SU-DHL-6 (cell line): ENCODE results near the gene KDM5B.

ENCODE experiments used
- H2AFZ ChIP-seq: fragments of 200-600 bp; sonication (generic); 2 replicates; pipeline ENCODE4 v1.6.1; 2014; ENCODE audit warnings: low read depth, mild to moderate bottlenecking, moderate library complexity, mixed read lengths, antibody characterized with exemption, low read length; ENCODE audit not compliant: severe bottlenecking
- H3F3A ChIP-seq: fragments of 200-600 bp; shearing (Covaris generic); 2 replicates; pipeline ENCODE4 v1.6.0; 2016; ENCODE audit warnings: antibody characterized with exemption, mild to moderate bottlenecking; ENCODE audit not compliant: insufficient read depth
- H3K27ac ChIP-seq: fragments of 200-600 bp; sonication (generic); 2 replicates; pipeline ENCODE4 v1.5.1; 2016; ENCODE audit warnings: low read depth, mild to moderate bottlenecking, low read length, moderate library complexity, mixed read lengths
- H3K27me3 ChIP-seq: fragments of 200-600 bp; sonication (generic), shearing (Covaris generic); 2 replicates; pipeline ENCODE4 v1.6.0; 2014; ENCODE audit warnings: mild to moderate bottlenecking, low read length
- H3K36me3 ChIP-seq: fragments of 200-600 bp; sonication (generic); 2 replicates; pipeline ENCODE4 v1.6.1; 2014; ENCODE audit warnings: mild to moderate bottlenecking, low read length, mixed read lengths
- H3K4me2 ChIP-seq: fragments of 300-600, 200-600 bp; shearing (Covaris generic), sonication (generic); 2 replicates; pipeline ENCODE4 v1.6.0; 2014; ENCODE audit warnings: low read length, low read depth, mild to moderate bottlenecking; ENCODE audit not compliant: poor library complexity, severe bottlenecking
- H3K4me3 ChIP-seq: fragments of 200-600 bp; sonication (generic); 2 replicates; pipeline ENCODE4 v1.5.1; 2014; ENCODE audit warnings: antibody characterized with exemption, low read length, mild to moderate bottlenecking, mixed read lengths; ENCODE audit not compliant: insufficient read depth, poor library complexity, severe bottlenecking
- H3K79me2 ChIP-seq: fragments of 200-600 bp; sonication (generic); 2 replicates; pipeline ENCODE4 v1.6.1; 2014; ENCODE audit warnings: mild to moderate bottlenecking, low read length, moderate library complexity; ENCODE audit not compliant: insufficient read depth
- H3K9ac ChIP-seq: fragments of 200-600 bp; sonication (generic); 2 replicates; pipeline ENCODE4 v1.7.0; 2014; ENCODE audit warnings: mild to moderate bottlenecking, low read length
- H3K9me2 ChIP-seq: fragments of 200-600 bp; sonication (generic); replicated peaks from 2 replicates; pipeline ENCODE4 v1.6.1; 2014; ENCODE audit warnings: low read length; ENCODE audit not compliant: insufficient read depth
- H3K9me3 ChIP-seq: fragments of 200-600 bp; sonication (generic); 2 replicates; pipeline ENCODE4 v1.6.1; 2014; ENCODE audit warnings: low read length, mixed read lengths; ENCODE audit not compliant: insufficient read depth
- H4K20me1 ChIP-seq: fragments of 200-600 bp; sonication (generic); 2 replicates; pipeline ENCODE4 v1.6.1; 2014; ENCODE audit warnings: low read depth, mild to moderate bottlenecking, antibody characterized with exemption, low read length, moderate library complexity, mixed read lengths
- CTCF ChIP-seq: fragments of 200-600 bp; sonication (generic); IDR thresholded peaks from one replicate; pipeline ENCODE4 v1.5.1; 2017; ENCODE audit warnings: antibody characterized with exemption, mild to moderate bottlenecking, low read length, moderate library complexity; ENCODE audit not compliant: insufficient read depth, poor library complexity, severe bottlenecking
- EZH2phosphoT487 ChIP-seq: fragments of 200-600 bp; sonication (generic), shearing (Covaris generic); conservative IDR thresholded peaks from 2 replicates; pipeline ENCODE4 v1.6.1; 2018; ENCODE audit warnings: mild to moderate bottlenecking, antibody characterized with exemption, low read length, moderate library complexity, mixed read lengths

KDM5B gene

GRCh38 chr1:202691816-202692215 lies 116.4 kb downstream of the KDM5B start:
- Histone ChIP-seq H3K79me2 (no peaks in the 10 kb centered on the region), H3K9ac (no peak overlapping the region), H3K36me3 (no peaks in the 10 kb centered on the region), H3F3A (no peaks in the 10 kb centered on the region), H3K9me2 (no peaks in the 10 kb centered on the region), H2AFZ (no peak overlapping the region), H3K4me2 (no peak overlapping the region), H3K9me3 (no peaks in the 10 kb centered on the region), H3K4me3 (no peak overlapping the region), H3K27me3 (no peaks in the 10 kb centered on the region), H3K27ac (no peak overlapping the region), H4K20me1 (no peaks in the 10 kb centered on the region)
- TF ChIP-seq CTCF (no peak), EZH2phosphoT487 (no peak)

- no peaks in the 10 kb centered on the region for H3K27me3 ChIP-seq
- no peaks in the 10 kb centered on the region for H3K9me3 ChIP-seq
- H3K79me2 ChIP-seq: no peaks in the 10 kb centered on the region
- no peak for TF ChIP-seq CTCF
- H3K4me3 ChIP-seq: no peak overlapping the region
- H2AFZ ChIP-seq: no peak overlapping the region
- H3K9me2 ChIP-seq: no peaks in the 10 kb centered on the region
- no peak overlapping the region for H3K9ac ChIP-seq
- H4K20me1 ChIP-seq: no peaks in the 10 kb centered on the region
- H3F3A ChIP-seq: no peaks in the 10 kb centered on the region
- no peaks in the 10 kb centered on the region for H3K36me3 ChIP-seq
- no peak overlapping the region for H3K4me2 ChIP-seq
- H3K27ac ChIP-seq: no peak overlapping the region
Measured at GRCh38 chr1:202689493-202690342, 118.5 kb downstream of the KDM5B start.

GRCh38 chr1:202689082-202689481 lies 119.1 kb downstream of the KDM5B start:
- H3K27ac ChIP-seq: no peak overlapping the region
- H3K27me3 ChIP-seq: no peaks in the 10 kb centered on the region
- H4K20me1 ChIP-seq: no peaks in the 10 kb centered on the region
- no peak overlapping the region for H3K4me2 ChIP-seq
- H3K9me2 ChIP-seq: no peaks in the 10 kb centered on the region
- no peaks in the 10 kb centered on the region for H3F3A ChIP-seq
- TF ChIP-seq CTCF: no peak
- no peak for TF ChIP-seq EZH2phosphoT487
- H3K36me3 ChIP-seq: no peaks in the 10 kb centered on the region
- no peaks in the 10 kb centered on the region for H3K9me3 ChIP-seq
- H3K79me2 ChIP-seq: no peaks in the 10 kb centered on the region
- H3K4me3 ChIP-seq: no peak overlapping the region
- H2AFZ ChIP-seq: no peak overlapping the region
- H3K9ac ChIP-seq: no peak overlapping the region
